Measurements from ENCODE around the gene TUBGCP6.

The TUBGCP6 gene

GRCh38 chr22:50250555-50251476 is 6.0 kb upstream of the TUBGCP6 start, which contains the start of gene HDAC10:
HDAC10 (minus strand) TSS chr22:50251265; CDS start chr22:50251032, 233 bp downstream.
- DNase-seq (ENCODE audit: low read depth in 3 of 3): peak; percentile 49 to 86 (median 73)

- DNase-seq (ENCODE audit: low read depth in 3 of 3): no peak
Observed at GRCh38 chr22:50250249-50250554, 5.4 kb upstream of the TUBGCP6 start.

DNA sequence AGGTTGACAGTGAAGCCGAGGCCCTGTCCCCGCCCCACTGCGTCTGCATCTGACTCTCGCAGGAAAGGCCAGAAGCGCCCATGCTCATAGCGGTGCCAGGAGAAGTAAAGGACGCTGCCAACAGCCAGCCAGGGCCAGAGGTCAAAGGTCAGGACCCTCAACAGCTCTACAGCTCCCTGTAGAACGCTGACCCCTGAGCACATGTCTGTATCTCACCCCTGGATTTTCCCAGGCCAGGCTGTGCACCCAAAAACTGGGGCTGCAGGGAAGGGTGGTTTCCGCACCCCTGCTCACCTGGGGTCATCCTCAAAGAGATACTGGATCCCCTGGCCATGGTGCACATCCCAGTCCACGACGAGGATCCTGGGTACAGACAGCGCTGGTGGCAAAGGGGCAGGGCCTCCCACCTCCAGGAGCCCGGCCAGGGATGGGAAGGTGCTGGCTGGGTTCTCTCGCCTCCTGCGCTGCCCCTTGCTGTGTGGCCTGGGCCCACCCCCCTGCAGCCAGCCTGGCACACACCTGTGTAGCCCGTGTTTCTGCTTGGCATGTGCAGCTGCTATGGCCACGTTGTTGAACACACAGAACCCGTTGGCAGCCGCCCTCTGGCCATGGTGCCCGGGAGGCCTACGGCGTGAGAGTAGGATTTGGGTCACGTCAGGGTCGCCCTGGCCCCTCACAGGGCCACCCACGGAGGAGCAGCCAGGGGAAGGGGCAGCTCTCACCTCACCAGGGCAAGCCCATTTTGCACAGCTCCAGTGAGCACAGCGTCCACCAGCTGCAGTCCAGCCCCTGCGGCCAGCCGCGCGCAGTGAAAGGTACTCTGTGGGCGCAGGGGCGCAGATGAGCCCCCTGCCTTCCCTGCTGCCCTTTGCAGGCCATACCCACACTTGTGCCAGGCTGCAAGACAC is 4.8 kb upstream of the TUBGCP6 start:
- DNase-seq (ENCODE audit: low read depth in 3 of 3): no peak

DNA sequence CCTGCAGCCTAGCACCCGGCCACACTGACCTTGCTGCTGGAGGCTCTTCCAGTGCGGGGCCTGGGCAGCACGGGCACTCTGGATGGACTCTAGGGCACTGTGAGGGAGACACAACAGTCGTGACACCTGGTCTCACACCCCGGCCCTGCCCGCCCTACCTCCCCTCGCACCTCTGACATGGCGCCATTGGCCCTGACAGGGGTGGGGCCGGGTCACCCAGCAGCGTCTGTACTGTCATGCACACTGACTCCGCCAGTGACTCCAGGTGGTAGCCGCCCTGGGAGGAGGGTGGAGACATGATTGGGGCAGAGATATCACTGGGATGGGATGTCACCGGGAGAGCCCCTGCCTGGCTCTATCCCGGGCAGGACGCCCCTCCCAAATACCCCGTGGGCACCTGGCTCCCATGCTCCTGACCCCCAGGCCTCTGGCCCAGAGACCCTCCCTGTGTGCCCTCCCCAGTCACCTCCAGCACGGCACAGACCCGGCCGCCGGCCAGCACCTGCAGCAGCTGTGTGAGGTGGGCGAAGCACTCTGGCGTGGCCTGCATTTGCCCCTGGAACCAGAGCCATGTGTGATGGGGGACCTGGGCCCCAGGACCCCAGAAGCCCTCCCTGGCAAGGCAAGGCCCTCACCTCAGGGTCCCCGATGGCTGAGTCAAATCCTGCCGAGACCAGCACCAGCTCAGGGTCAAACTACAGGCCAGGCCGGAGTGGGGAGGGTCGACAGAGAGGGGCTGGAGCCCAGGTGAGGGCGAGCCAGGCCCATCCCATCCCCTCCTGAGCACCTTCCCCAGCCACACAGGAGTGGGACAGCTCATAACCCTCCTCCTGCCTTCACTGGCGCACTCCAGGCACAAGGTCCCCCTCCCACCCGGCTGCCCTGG is 3.6 kb upstream of the TUBGCP6 start:
- DNase-seq (ENCODE audit: low read depth in 3 of 3): no peak

GRCh38 chr22:50247748-50248147 is 2.9 kb upstream of the TUBGCP6 start:
- no peak for DNase-seq (ENCODE audit: low read depth in 3 of 3)

DNA sequence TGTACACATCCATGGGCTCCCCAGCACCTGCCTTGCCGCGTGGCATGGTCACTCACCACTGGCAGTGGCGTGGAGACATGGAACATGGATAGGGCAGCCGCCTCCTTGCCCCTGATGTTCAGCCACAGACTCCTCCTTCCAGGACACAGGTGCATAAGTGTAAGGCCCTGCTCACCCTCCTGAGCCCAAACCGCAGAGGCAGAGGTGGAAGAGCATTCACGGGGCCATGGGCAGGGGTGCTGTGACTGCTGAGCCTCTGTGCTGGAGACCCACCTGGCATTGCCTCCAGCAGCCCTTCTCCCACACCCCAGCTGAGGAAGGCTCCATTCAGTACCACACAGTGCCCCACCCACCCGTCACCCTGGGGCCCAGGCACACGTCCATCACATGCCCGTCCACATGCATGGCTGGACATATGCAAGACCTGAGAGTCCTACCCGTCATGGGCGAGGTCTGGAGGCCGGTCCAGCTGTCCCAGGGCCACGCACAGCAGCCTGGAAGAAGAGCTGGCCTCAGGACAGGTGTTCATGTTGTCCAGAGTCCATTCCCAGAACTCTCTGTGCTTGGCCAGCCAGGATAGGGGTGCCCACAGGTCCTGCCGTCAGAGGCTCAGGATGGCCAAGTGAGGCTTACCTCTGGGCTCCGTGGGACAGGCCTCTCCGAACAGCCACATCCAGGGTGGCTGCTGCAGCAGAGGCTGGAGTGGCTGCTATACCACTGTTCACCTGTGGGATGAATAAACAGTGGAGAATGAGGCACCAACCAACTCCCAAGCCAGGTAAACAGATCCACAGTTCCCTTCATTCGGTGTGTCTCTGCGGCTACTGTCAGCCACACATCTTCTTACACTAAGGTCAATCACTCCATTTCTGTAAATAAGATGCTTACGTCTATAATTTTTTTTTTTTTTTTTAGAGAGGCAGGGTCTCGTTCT is 1.7 kb upstream of the TUBGCP6 start:
- no peak for DNase-seq (ENCODE audit: low read depth in 3 of 3)

- DNase-seq (ENCODE audit: low read depth in 3 of 3): no peak
Observed at GRCh38 chr22:50245214-50246072, 620 bp upstream of the TUBGCP6 start.

GRCh38 chr22:50243685-50244419 is 971 bp downstream of the TUBGCP6 start:
- no peak for DNase-seq (ENCODE audit: low read depth in 3 of 3)

GRCh38 chr22:50242406-50242949 is 2.3 kb downstream of the TUBGCP6 start:
- DNase-seq (ENCODE audit: low read depth in 3 of 3): no peak

DNA sequence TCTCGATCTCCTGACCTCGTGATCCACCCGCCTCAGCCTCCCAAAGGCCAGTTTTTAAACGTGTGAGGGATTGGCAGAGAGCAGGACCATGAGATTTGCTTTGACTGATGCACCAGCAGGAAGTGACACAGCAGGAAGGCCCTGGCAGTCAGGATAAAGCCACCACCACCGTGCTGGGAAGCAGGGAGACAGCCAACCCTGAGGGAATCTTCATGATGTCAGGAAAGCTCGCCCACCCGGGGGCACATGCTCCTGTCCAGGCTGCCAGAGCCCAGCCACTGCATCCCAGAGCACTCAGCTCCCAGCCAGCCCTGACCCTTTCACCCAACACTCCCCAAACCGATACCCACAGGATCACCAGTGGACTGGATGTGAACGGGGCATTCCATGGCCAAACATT is 6.1 kb downstream of the TUBGCP6 start:
- no peak for DNase-seq (ENCODE audit: low read depth in 3 of 3)

DNA sequence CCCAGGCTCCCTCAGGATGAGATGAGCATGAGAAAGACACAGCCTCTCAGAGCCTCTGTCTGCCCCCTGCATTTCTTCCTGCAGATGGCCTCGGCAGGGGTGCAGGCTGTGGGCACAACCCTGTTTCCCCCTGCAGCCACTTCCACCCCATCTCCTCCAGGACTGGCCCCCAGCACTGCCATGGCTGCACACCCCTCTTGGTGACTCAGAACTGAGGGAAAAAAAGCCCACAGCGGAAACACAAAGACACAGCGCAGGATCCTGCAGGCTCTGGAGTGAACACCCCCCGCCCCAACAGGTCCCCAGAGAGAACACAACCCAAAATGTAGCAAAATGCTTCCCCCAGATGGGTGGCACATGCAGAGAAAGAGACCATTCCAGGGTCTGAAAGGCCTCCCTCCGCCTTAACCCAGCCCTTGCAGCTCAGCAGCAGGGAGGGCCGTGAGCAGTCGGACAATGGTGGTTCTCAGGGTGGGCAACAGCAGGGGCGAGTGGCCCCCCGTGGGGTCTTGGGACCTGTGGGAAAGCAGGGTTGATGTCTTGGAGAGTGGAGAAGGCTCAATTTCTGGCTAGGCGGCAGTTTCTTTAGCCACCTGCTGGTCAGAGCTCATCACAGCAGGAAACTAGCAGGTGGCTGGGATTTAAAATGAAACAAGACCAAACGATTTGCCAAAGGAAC is 8.0 kb downstream of the TUBGCP6 start:
- no peak for DNase-seq (ENCODE audit: low read depth in 3 of 3)

DNA sequence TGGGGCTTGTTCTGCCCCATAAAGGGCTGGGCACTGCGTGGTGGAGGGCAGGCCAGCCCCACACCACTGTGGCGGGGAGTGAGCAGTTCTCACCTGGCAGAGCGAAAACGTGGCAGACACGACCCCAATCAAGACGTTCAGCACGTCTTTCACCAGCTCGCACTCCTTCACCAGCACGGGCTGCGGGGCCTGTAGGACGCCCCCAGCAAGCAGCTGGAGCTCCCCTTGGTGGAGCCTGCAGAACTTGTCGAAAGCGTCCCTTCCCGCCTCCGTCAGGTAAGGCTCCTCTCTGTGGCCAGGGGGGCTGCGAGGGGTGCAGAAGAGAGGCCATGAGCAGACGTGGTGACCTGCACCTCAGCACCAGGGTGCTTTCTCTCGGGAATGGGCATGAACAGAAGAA is 11.6 kb downstream of the TUBGCP6 start:
- no peak for DNase-seq (ENCODE audit: low read depth in 3 of 3)

GRCh38 chr22:50232481-50233151 is 12.2 kb downstream of the TUBGCP6 start:
- DNase-seq (ENCODE audit: low read depth in 3 of 3): no peak

GRCh38 chr22:50229370-50229769 is 15.5 kb downstream of the TUBGCP6 start:
- no peak for DNase-seq (ENCODE audit: low read depth in 3 of 3)

GRCh38 chr22:50228366-50228765 is 16.5 kb downstream of the TUBGCP6 start:
- no peak for DNase-seq (ENCODE audit: low read depth in 3 of 3)

DNA sequence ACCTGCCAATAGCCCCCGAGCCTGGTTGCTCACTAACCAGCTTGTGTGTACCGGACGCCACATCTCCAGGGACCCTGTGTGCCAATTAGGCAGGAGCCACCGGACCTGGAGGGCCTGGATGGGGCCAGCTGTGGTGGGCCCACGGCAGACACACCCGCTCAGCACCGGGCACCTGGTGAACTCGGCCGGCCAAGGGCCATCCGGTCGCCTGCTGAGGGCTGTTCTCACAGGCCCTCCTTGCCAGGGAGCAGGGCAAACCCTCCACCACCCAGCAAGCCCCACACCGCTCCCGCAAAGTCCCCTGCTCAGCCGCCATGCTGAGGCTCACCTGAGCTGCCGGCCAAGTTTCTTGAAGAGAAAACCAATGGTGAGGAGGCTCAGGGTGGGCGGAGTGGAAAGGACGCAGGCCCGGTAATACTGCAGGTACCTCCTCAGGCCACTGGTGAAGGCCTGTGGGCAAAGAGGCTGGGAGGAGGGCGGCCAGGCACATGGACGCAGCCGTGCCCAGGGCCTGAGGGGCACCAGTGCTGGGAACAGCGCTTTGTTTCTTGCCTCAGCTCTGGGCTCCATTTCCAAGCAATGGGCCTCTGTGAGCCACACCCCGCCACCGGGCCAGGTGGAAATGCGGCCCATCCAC is 17.1 kb downstream of the TUBGCP6 start:
- no peak for DNase-seq (ENCODE audit: low read depth in 3 of 3)

DNA sequence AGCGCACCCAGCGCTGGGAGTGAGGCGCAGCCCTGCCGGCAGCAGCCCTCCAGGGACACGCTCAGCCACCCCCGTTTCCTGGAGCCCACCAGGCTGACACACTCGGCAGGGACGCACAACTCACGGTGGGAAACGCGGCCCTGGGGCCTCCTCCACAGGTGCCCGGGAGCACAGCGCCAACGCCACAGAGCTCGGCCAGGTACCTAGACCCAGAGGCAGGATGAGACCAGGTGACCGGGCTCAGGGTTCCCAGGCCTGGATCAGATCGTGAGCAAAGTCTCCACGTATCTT is 18.0 kb downstream of the TUBGCP6 start:
- no peak for DNase-seq (ENCODE audit: low read depth in 3 of 3)

Measured in stimulated activated CD4-positive, alpha-beta T cell treated with anti-CD3 and anti-CD28 coated beads, TNF-alpha, amount 100 ng/mL, for 24 hours (primary cell).